Kidney (tissue), 14 donors: ENCODE measurements around the gene CAMKMT. TPM values are rescaled to one million over a fixed set of nuclear protein-coding genes. Genes with fewer than 3 reads are reported as not detected.

Experiments used
- DNase-seq, 5 donors: peaks; one replicate each; pipeline ENCODE4 v3.0.0-alpha.2; 2013 to 2020
- FAIRE-seq: peaks from 2 replicates; lab custom pipeline; 2012; peaks lifted over from hg19 to GRCh38; lab: Jason Lieb, UNC
- H3K27ac ChIP-seq, 2 donors: one replicate each; pipeline ENCODE4 v1.7.0; 2013; ENCODE audit warnings: low read depth in 2 of 2, low read length in 2 of 2, inconsistent platforms in 1 of 2
- H3K27me3 ChIP-seq: one replicate; pipeline ENCODE4 v1.7.1; 2013; ENCODE audit warnings: low read length, inconsistent platforms; ENCODE audit not compliant: control insufficient read depth, insufficient read depth
- H3K36me3 ChIP-seq, 3 donors: one replicate each; pipeline versions ENCODE4 v1.7.0 to v1.7.1; 2013; ENCODE audit warnings: low read length in 3 of 3, control low read depth in 1 of 3, inconsistent platforms in 1 of 3; ENCODE audit not compliant: insufficient read depth in 3 of 3, control insufficient read depth in 2 of 3
- H3K4me1 ChIP-seq, 3 donors: one replicate each; pipeline versions ENCODE4 v1.7.0 to v1.7.1; 2013; ENCODE audit warnings: low read length in 3 of 3, inconsistent platforms in 1 of 3, low read depth in 1 of 3; ENCODE audit not compliant: control insufficient read depth in 2 of 3, insufficient read depth in 2 of 3
- H3K4me3 ChIP-seq, 3 donors: one replicate each; pipeline versions ENCODE4 v1.7.0 to v1.8.1; 2013; ENCODE audit warnings: low read length in 3 of 3, control low read depth in 1 of 3, inconsistent platforms in 1 of 3
- H3K9ac ChIP-seq, 3 donors: one replicate each; pipeline versions ENCODE4 v1.7.0 to v1.7.1; 2013; ENCODE audit warnings: low read length in 3 of 3, control low read depth in 1 of 3, inconsistent platforms in 1 of 3
- H3K9me3 ChIP-seq, 3 donors: one replicate each; pipeline versions ENCODE4 v1.7.0 to v1.7.1; 2013; ENCODE audit warnings: low read length in 3 of 3, control low read depth in 1 of 3, inconsistent platforms in 1 of 3; ENCODE audit not compliant: control insufficient read depth in 2 of 3, insufficient read depth in 1 of 3
- CTCF ChIP-seq: IDR thresholded peaks from 3 replicates; pipeline ENCODE4 v1.5.1; 2012; ENCODE audit warnings: mild to moderate bottlenecking, moderate library complexity, borderline replicate concordance; ENCODE audit not compliant: insufficient read depth; ENCODE audit errors: extremely low read depth
- intact Hi-C: fragments of 100-400 bp; cut with DNase I; formaldehyde crosslinking; loops from one replicate; pipeline ENCODE4 v1.11.1; 2022
- polyA plus RNA-seq: library from polyadenylated mRNA; stranded (reverse); fragments of 350-450 nt; fragmentation: Illumina TruSeq; extraction: RNeasy Lipid Tissue Mini Kit (QIAGEN cat#74804); gene quantifications from one replicate; pipeline ENCODE4 v1.2.3, GENCODE V29; 2014; ENCODE audit warnings: low read depth, low replicate concordance; ENCODE audit not compliant: insufficient read depth
- total RNA-seq: library from RNA; stranded (reverse); fragmentation: NEBNext Ultra II Directional; extraction: Animal tissue kit (Norgen Biotek cat#: 25700); gene quantifications from one replicate; pipeline ENCODE4 v1.2.1, GENCODE V29; 2021
- donor health status: control.
- donor health status: control.
- donor health status: control.
- donor health status: control.
- donor health status: control.
- donor health status: DM: yes; HTN: yes; CAD: no.
- donor health status: Normal renal cell carcinoma (clear cell type).

Gene CAMKMT
- total and polyA plus RNA-seq, 2 donors from 2014 or later: 9.9 to 14.5 TPM

- Histone ChIP-seq H3K27me3 (peaks cover 2% of the 10 kb centered on the region), H3K4me3 (no peak overlapping the region), H3K27ac (no peak overlapping the region), H3K9me3 (no peaks in the 10 kb centered on the region), H3K36me3 (no peaks in the 10 kb centered on the region), H3K4me1 (no peaks in the 10 kb centered on the region), H3K9ac (no peak overlapping the region)
- no peak for TF ChIP-seq CTCF
- no peak for FAIRE-seq
- DNase-seq: no peak
- intact Hi-C loops: no loop called here
Measured at GRCh38 chr2:44817673-44818335, 456.1 kb downstream of the CAMKMT start.

GRCh38 chr2:44819061-44819460 lies 457.3 kb downstream of the CAMKMT start:
- no peak for FAIRE-seq
- H3K36me3 ChIP-seq: no peaks in the 10 kb centered on the region

GRCh38 chr2:44821500-44821899 lies 459.8 kb downstream of the CAMKMT start:
- DNase-seq (no peak), FAIRE-seq (no peak)
- Histone ChIP-seq H3K9me3 (no peaks in the 10 kb centered on the region), H3K4me3 (no peak overlapping the region), H3K27me3 (no peaks in the 10 kb centered on the region), H3K36me3 (no peaks in the 10 kb centered on the region), H3K9ac (no peak overlapping the region), H3K27ac (no peak overlapping the region), H3K4me1 (no peaks in the 10 kb centered on the region)
- TF ChIP-seq CTCF: no peak
- intact Hi-C loops: no loop called here

More at GRCh38 chr2:44819061-44819460, 457.3 kb downstream of the CAMKMT start:
- Histone ChIP-seq H3K9ac (no peak overlapping the region), H3K4me3 (no peak overlapping the region), H3K27me3 (no peaks in the 10 kb centered on the region), H3K27ac (no peak overlapping the region), H3K4me1 (no peaks in the 10 kb centered on the region), H3K9me3 (no peaks in the 10 kb centered on the region)
- TF ChIP-seq CTCF: no peak
- DNase-seq: no peak
- intact Hi-C loops: no loop called here
